SW480 (cell line): ENCODE data around the gene DTL.

Experiments used
- DNase-seq: peaks from one replicate; pipeline ENCODE4 v3.0.0-alpha.2; 2016; ENCODE audit warnings: low spot score

The DTL gene

DNA sequence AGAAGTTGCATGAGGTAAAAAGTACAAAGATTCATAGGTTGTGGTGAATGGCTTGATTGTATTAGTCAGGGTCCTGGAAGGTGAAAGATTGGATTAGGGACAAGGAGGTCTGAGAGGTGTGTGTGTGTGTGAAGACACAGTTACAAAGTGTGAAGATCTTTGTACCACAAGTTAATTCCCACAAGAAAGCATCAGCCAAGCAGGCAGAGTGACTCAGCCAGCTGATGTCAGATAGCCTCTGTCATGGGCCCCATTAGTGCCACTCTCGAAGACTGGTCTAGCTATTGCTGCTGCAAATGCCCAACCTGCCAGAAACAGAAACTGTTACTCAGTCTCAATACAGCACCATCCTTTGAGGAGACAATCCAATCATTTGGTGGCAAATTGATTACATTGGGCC lies 96.5 kb downstream of the DTL start:
- no peak for DNase-seq

DNA sequence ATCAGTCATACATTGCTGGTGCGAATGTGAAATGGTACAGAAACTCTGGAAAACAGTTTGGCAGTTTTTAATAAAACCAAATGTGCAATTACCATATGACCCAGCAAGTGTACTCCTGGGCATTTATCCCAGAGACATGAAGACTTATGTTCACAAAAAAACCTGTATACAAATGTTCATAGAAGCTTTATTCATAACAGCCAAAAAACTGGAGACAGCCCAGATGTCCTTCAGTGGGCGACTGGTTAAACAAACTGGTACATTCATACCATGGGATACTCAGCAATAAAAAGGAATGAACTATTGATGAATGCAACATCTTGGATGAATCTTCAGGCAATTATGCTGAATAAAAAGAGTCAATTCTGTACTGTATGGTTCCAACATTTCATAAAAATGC lies 97.8 kb downstream of the DTL start:
- no peak for DNase-seq

DNA sequence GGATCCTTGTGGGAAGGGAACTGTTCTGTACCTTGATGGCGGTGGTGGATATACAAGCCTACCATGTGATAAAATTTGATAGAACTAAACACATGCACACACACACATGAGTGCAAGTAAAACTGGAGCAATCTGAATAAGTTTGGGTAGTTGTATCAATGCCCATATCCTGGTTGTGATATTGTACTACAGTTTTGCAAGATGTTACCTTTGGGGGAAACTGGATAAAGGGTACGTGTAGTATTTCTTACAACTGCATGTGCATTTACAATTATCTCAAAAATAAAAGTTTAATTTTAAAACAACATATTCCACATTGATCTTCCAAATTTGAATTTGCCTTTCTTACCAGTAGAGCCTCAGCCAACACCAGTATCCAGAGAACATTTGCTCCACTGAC lies 99.6 kb downstream of the DTL start:
- DNase-seq = no peak

DNA sequence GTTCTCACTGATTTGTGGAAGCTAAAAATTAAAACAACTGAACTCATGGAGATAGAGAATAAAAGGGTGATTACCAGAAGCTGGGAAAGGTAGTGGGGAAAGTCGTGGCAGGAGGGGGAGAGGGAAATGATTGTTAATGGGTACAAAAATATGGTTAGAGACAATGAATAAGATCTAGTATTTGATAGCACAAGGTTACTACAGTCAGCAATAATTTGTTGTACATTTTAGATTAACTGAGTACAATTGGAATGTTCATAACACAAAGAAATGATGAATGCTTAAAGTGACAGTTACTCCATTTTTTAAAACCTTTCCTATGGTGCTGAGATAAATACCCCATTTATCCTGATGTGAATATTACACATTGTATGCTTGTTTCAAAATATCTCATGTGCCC lies 102.3 kb downstream of the DTL start:
- no peak for DNase-seq

DNA sequence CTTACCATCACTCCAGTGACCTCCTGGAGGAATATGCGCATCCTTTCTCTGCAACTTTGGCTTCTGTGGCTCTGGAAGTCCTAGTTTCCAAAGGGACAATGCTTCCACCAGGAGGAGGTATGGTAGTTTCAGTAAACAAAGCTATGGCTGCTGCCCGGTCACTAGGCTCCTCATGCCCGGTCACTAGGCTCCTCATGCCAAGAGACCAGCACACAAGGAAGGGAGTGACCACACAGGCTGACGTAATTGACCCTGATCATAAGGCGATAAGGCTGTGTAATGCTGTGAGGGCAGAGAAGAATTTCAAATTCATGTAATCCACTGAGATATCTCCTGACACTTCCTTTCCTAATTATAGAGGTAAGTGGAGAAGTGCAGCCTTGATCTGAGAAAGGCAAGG lies 102.9 kb downstream of the DTL start:
- no peak for DNase-seq

DNA sequence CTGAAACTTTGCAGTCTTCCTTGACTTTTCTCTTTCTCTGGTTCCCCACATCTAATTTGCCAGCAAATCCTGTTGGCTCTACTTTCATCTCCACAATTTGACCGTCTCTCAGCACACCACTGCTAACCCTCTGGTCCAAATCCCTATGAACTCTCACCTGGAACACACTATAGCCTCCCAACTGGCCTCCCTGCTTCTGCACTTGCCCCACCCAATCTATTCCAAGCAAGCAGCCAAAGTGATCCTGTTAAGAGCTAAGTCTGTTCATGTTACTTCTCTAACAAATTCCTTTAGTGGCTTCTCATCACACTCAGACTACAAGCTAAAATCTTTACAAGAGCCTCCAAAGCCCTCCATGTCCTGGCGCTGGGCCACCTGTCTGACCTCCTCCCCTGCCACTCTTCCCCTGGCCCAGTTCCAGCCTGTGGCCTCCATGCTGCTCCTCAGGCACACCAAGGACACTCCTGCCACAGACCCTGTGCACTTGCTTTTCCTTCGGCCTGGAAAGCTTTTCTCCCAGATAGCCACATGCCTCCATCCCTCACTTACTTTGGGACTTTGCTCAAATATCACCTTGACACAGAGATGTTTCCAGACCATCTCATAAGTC lies 104.1 kb downstream of the DTL start:
- no peak for DNase-seq

DNA sequence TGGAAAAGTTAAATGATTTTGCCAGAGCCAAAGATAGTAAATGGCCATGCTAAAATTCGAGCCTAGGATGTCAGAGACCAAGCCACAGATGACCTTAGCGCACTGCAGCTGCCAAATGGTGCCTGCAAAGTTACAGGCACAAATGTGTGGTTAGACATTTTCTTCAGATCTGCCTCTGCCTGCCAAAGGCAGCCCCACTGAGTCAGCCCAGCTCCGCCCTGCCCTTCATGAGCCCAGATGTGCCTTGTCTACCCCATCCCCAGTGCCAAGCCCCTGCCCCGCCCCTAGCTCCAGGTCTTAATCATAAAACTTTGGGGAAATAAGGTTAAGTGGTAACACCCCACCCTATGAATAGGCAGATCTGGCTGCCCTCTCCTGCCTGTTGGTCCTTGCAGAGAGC lies 105.9 kb downstream of the DTL start:
- DNase-seq = no peak

DNA sequence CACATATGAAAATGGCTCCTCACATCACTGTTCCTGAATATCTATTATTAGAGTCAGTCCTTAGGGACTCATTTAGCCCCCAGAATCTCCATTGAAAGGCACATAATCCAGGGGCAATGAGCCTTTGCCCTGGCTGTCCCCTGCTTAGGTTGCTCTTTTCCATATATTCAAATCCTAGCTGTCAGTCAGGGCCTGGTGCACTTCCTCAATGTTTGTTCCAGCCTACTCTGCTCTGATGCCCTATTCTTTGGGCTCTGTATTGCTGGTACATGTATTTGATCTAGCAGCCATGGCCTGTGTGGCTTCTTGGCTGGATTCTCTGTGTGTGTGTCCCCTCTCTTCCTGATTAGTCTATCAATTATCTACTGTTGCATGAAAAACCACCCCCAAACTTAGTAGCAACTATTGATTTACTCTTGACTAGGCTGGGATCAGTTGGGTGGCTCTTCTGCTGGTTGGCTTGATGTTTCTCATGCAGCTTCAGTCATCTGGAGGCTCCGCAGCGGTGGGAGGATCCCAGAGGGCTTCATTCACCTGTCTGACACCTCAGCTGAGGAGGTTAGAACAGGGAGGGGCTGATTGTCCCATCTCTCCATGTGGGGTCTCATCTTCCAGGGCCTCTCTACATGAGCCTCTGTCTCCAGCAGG lies 107.5 kb downstream of the DTL start:
- no peak for DNase-seq

DNA sequence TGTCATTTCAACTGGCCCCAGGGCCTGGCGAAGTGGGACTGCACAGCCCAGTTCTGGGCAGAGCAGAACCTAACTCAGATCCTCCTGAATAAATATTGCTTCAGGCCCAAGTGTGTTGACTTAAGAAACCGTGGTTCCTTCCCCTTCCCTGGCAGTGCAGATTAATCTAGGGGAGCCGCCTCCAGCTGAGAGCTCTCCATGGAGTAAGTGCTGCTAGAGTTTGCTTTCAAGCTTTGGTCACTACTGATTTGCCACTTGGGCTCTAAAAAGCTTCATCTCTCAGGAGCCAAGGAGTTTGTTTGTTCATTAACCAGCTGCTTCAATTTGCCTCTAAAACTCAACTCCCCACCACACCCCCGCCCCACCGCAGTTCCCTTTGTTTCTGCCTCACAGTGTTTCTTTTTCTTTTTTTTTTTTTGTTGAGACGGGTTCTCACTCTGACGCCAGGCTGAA lies 112.1 kb downstream of the DTL start:
- no peak for DNase-seq

DNA sequence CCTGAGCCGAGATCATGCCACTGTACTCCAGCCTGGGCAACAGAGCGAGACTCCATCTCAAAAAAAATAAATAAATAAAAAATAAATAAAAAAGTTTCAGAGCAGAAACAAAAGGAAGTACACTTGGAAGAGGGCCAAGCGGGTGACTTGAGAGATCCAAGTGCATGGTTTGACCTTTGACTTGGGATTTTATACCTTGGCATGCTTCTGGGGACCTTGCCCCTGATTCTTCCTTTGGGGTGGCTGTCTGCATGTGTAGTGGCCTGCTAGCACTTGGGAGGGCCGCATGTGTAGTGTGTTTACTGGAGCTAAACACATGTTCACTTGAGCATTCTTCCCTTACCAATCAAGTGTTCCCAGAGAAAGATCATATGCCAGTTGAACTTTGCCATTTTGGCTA lies 114.0 kb downstream of the DTL start:
- no peak for DNase-seq

DNA sequence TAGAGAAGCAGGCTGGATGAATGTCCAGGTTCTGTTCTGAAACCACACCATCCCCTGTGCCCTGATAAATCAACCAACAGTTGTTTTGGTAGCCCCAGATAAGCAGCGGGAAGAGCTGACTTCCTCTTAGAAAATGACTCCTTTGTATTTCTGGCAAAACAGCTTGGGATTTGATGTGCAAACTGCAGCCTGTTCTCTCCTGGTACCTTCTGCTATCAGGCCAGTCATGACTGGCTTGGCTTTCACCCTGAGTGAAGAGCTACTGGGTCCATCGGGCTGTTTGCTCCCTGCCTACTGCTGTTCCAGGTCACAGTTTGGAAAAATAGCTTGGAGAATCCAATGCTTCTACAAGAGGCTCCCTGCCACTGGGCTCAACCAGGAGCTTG lies 116.8 kb downstream of the DTL start:
- no peak for DNase-seq

DNA sequence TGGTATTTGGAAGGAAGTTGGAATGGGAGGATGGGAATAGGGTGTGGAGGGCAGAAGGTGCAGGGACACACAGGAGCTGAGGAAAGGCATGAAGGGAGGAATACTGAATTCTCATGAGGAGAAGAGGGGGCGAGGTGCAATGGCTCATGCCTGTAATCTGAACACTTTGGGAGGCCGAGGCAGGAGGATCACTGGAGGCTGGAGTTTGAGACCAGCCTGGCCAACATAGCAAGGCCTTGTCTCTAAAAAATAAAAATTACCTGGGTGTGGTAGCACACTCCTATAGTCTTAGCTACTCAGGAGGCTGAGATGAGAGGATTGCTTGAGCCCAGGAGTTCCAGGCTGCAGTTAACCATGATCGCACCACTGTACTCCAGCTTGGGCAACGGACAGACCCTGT lies 117.3 kb downstream of the DTL start:
- DNase-seq = no peak

DNA sequence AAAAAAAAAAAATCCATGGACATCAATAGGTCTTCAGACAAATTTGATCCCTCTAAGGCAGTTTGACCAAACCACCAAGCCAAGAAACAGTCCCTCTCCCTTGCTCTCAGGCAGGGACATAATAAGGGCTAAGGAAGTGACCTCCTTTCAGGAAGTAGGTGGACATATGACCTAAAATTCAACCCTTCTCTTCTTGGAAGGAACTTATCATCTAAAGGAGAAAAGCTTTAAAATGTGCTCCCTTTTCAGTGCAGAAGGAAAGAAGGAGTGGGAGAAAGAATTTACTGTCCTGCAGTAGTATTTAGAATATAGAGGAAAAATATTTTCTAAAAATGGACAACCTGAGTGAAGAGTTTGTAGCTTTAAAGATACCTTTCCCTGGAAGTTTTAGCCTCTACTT lies 118.1 kb downstream of the DTL start:
- no peak for DNase-seq
